Adrenal gland (tissue), 12 donors: ENCODE data around the gene PNPO. TPM values are rescaled to one million over a fixed set of nuclear protein-coding genes. Genes with fewer than 3 reads are reported as not detected.

Experiments
- DNase-seq, 7 donors: peaks; one replicate each; pipeline ENCODE4 v3.0.0-alpha.2; 2019 to 2020
- H3K27ac ChIP-seq, 5 donors: fragments of 200-600 bp; sonication (generic) in 4 of 5; 1 replicate in 3 of 5; 2 replicates in 2 of 5; pipeline versions ENCODE4 v1.5.1 to v1.8.0; 2016 to 2020; ENCODE audit warnings: mild to moderate bottlenecking in 1 of 5
- H3K27me3 ChIP-seq: fragments of 200-600 bp; 2 replicates; pipeline ENCODE4 v1.8.0; 2021
- H3K36me3 ChIP-seq, 2 donors: fragments of 200-600 bp; replicated peaks in 1 of 2; 1 replicate in 1 of 2; 2 replicates in 1 of 2; pipeline versions ENCODE4 v1.5.1 to v1.8.0; 2018 to 2022
- H3K4me1 ChIP-seq, 2 donors: fragments of 200-600 bp; replicated peaks in 1 of 2; 1 replicate in 1 of 2; 2 replicates in 1 of 2; pipeline versions ENCODE4 v1.5.1 to v1.8.0; 2018 to 2021
- H3K4me3 ChIP-seq, 4 donors: fragments of 200-600 bp; sonication (generic) in 3 of 4; one replicate each; pipeline ENCODE4 v1.5.1; 2016 to 2018
- H3K9me3 ChIP-seq, 3 donors: fragments of 200-600 bp; sonication (generic) in 1 of 3; replicated peaks in 1 of 3; 1 replicate in 2 of 3; 2 replicates in 1 of 3; pipeline versions ENCODE4 v1.5.1 to v1.8.0; 2016 to 2021
- CTCF ChIP-seq, 6 experiments: fragments of 450-650 bp in 4 of 6; fragments of 200-600 bp in 2 of 6; sonication (generic) in 1 of 6; IDR thresholded peaks; 1 replicate in 5 of 6; 2 replicates in 1 of 6; pipeline versions ENCODE4 v1.5.1 to v1.8.0; 2016 to 2021; ENCODE audit warnings: antibody characterized with exemption in 6 of 6, mild to moderate bottlenecking in 2 of 6, moderate library complexity in 1 of 6
- POLR2A ChIP-seq, 2 donors: fragments of 450-650 bp; IDR thresholded peaks; one replicate each; pipeline ENCODE4 v1.6.1; 2017; ENCODE audit warnings: antibody characterized with exemption in 2 of 2, mild to moderate bottlenecking in 2 of 2, moderate library complexity in 1 of 2
- WGBS, 4 donors: extraction: QIAGEN DNeasy Blood & Tissue Kit in 2 of 4; methylation state at CpG; one replicate each; pipeline versions ENCODE4 v1.1.5 to v1.1.7; 2013 to 2017; 5-methylcytosine and 5-hydroxymethylcytosine counted together
- intact Hi-C, 2 donors: fragments of 100-400 bp; cut with DNase I; formaldehyde crosslinking; loops; one replicate each; pipeline versions ENCODE4 v1.14.1 to v1.15.0; 2022 to 2023
- polyA plus RNA-seq, 3 donors: library from polyadenylated mRNA; stranded (reverse); fragments of 200-250 nt in 2 of 3; fragments of 350-450 nt in 1 of 3; fragmentation: Illumina TruSeq in 1 of 3; extraction: RNeasy Lipid Tissue Mini Kit (QIAGEN cat#74804) in 1 of 3; gene quantifications; one replicate each; pipeline ENCODE4 v1.2.3, GENCODE V29; 2013 to 2014
- total RNA-seq, 9 donors: library from RNA; depleted of rRNA in 4 of 9; stranded (reverse); fragments of >200 nt in 4 of 9; fragments of 120-200 nt in 1 of 9; fragmentation: NEBNext Ultra II Directional in 1 of 9; extraction: Animal tissue kit (Norgen Biotek cat#: 25700) in 1 of 9; gene quantifications; one replicate each; pipeline versions ENCODE4 v1.1.0 to v1.2.4, GENCODE V29; 2013 to 2023
- donor health status: healthy with polysubstance abuse.
- donor health status: Bipolar disorder and iron deficiency.
- donor health status: DM: yes; HTN: yes; CAD: no.
- donor health status: DM: no; HTN: no; CAD: no.
- donor health status: DM: no; HTN: no; CAD: no.
- donor health status: DM: yes; HTN: yes; CAD: no.

Gene PNPO
- total and polyA plus RNA-seq, 12 donors: 19.7 to 91.5 (median 52.4) TPM

DNA sequence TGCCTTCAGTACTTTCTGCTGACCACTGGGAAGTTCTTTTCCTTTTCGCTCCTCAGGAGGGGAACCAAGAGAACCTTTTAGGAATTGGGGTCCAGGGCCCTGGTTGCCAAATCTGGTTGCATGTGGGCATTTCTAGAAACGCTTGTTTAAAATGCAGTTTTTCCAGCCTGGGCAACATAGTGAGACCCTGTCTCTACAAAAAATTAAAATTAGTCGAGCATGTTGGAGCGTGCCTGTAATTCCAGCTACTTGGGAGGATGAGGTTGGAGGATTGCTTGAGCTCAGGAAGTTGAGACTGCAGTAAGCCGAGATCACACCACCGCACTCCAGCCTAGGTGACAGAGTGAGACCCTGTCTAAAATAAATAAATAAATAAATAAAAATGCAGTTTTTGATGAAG, 1.2 kb downstream of the PNPO start:
- 75 to 78% (median 76%) methylated on average over 6 of the region's 6 CpGs for WGBS, 4 donors
- DNase-seq: no peak
- Histone ChIP-seq H3K27me3 (no peaks in the 10 kb centered on the region), H3K4me1 (peaks cover 22 to 47% of the 10 kb centered on the region in 2 donors), H3K4me3 (peak overlapping the region in 2 of 4 donors; percentile 85 to 88), H3K27ac (peak overlapping the region in 1 of 5 donors; percentile 86), H3K36me3 (peaks cover 0 to 14% of the 10 kb centered on the region in 2 donors), H3K9me3 (no peaks in the 10 kb centered on the region)
- intact Hi-C loops: no loop called here
- no peak for TF ChIP-seq POLR2A (IDR thresholded peaks at IDR 0.05)
- TF ChIP-seq CTCF (IDR thresholded peaks at IDR 0.05): no peak

DNA sequence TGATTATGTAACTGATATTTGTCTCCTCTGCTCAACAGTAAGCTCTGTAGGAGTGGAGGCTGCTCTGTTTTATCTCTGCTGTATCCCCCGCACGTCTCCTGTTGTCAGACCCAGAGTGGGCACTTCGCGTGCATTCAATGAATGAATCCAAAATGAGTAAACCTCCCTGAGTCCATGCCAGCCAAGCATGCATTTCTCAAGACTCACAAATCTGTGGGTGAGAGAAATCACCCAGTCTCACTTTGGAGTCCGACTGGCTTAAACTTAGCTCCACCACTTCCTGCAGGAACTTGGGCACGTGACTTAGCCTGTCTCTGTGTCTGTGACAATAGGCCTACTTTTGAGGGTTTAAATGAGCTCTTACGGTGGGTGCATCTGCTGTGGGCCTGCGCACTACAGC, 3.7 kb downstream of the PNPO start:
- peaks cover 0 to 14% of the 10 kb centered on the region in 2 donors for H3K36me3 ChIP-seq
- WGBS, 4 donors: 73 to 90% (median 82%) methylated on average over 5 to 8 of the region's 8 CpGs
- H3K4me1 ChIP-seq: peaks cover 39 to 66% of the 10 kb centered on the region in 2 donors
- H3K9me3 ChIP-seq: no peaks in the 10 kb centered on the region
- DNase-seq: peak in 1 of 7 donors; percentile 23
- H3K4me3 ChIP-seq: no peak overlapping the region
- no peak for TF ChIP-seq POLR2A (IDR thresholded peaks at IDR 0.05)
- no peak for TF ChIP-seq CTCF (IDR thresholded peaks at IDR 0.05)
- no peaks in the 10 kb centered on the region for H3K27me3 ChIP-seq
- intact Hi-C loops: no loop called here
- peak overlapping the region in 3 of 5 donors; percentile 63 to 82 (median 66) for H3K27ac ChIP-seq

DNA sequence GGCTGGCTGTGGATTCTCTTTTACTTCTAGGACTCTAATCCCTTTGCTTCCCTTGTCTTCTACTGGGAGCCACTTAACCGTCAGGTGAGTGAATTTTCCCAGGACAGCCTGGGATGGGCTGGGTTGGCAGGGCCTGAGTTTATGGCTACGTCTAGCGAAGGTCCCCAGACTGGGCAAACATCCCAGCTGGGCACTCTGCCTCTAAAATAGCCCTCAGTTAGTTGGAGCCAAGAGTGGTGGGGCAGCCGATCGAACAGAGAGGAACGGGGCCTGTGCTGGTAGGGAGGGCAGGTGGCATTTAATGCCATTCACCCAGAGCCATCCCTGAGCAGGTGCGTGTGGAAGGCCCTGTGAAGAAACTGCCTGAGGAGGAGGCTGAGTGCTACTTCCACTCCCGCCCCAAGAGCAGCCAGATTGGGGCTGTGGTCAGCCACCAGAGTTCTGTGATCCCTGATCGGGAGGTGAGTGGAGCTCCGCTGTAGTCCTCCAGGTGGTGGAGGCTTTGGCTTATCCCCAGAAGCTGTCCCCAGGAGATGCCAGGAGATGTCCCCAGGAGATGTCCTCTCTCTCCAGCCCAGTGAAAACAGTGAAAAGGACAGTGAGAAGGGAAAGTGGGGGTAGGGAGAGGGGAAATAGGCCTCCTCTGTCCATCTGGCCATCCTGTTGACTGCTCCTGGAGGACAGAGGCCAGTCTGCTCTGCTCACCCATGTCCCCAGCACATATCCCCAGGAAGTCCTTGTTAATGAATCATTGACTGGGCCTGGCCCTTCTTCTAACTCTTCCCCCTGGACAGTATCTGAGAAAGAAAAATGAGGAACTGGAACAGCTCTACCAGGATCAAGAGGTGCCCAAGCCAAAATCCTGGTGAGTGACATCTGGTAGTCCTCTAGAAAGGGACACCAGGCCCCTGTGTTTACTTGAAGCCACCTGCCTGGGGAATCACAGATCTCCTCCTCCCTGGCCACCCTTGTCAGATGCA, 4.4 kb downstream of the PNPO start:
- Histone ChIP-seq H3K27me3 (no peaks in the 10 kb centered on the region), H3K27ac (peak overlapping the region in 4 of 5 donors; percentile 14 to 82 (median 64)), H3K9me3 (no peaks in the 10 kb centered on the region), H3K4me3 (no peak overlapping the region), H3K4me1 (peaks cover 35 to 64% of the 10 kb centered on the region in 2 donors), H3K36me3 (peaks cover 0 to 14% of the 10 kb centered on the region in 2 donors)
- 59 to 85% (median 65%) methylated on average over 7 to 10 of the region's 10 CpGs for WGBS, 4 donors
- TF ChIP-seq POLR2A (IDR thresholded peaks at IDR 0.05) (no peak), CTCF (IDR thresholded peaks at IDR 0.05) (no peak)
- intact Hi-C loops: no loop called here
- peak in 5 of 7 donors; percentile 51 to 63 (median 60) for DNase-seq

DNA sequence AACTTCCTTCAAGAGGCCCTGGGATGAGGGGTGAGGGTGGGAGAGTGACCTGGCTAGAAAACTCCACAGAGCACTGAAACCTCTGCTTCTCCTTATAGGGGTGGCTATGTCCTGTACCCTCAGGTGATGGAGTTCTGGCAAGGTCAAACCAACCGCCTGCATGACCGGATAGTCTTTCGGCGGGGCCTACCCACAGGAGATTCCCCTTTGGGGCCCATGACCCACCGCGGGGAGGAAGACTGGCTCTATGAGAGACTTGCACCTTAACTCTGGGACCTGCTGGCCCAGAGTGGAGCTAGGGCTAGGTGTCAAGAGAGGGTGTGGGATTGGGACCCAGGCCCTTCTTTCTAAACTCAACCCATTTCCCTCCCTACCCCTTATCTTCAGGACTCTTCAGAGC, 5.1 kb downstream of the PNPO start:
- 88 to 96% (median 89%) methylated on average over 6 of the region's 6 CpGs; no CpG with 5 or more reads in 1 of the 4 donors for WGBS, 4 donors
- peak in 1 of 7 donors; percentile 28 for DNase-seq
- TF ChIP-seq POLR2A (IDR thresholded peaks at IDR 0.05) (no peak), CTCF (IDR thresholded peaks at IDR 0.05) (no peak)
- Histone ChIP-seq H3K4me3 (no peak overlapping the region), H3K4me1 (peaks cover 31 to 62% of the 10 kb centered on the region in 2 donors), H3K27me3 (no peaks in the 10 kb centered on the region), H3K36me3 (peaks cover 0 to 14% of the 10 kb centered on the region in 2 donors), H3K27ac (peak overlapping the region in 4 of 5 donors; percentile 14 to 82 (median 64)), H3K9me3 (no peaks in the 10 kb centered on the region)
- intact Hi-C loops: no loop called here
